ENCODE measurements around the gene RNF214.
"Not testable (repeated sequence)": the region's sequence is repeated elsewhere in the genome, so short reads cannot be mapped to it uniquely, and the experiment has no call there.

The RNF214 gene

GRCh38 chr11:117305145-117305544, 72.7 kb downstream of the RNF214 start:
- DNase-seq: no peak
- TF ChIP-seq GATA1 (IDR thresholded peaks at IDR 0.05; ENCODE audit: low read depth, low read length) (no peak), POLR2A (IDR thresholded peaks at IDR 0.05; ENCODE audit: low read length) (no peak)

DNA sequence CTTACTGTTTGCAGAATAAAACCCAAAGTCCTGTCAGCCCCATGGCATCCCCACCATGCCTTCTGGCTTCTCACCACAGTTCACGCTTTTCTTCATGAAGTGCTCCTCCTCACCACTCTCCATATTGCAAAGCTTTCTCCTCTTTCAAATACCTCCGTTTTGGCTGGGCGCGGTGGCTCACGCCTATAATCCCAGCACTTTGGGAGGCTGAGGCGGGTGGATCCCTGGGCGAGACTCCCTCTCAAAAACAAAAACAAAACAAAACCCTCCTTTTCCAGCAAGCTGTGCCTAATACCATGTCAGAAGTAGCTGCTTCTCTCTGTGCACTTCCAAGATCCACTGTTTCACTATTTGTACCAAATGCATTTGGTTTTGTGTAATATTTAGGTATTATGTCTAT, 76.8 kb downstream of the RNF214 start:
- no peak for DNase-seq
- TF ChIP-seq GATA1 (IDR thresholded peaks at IDR 0.05; ENCODE audit: low read depth, low read length) (no peak), POLR2A (IDR thresholded peaks at IDR 0.05; ENCODE audit: low read length) (no peak)

GRCh38 chr11:117313091-117313490, 80.6 kb downstream of the RNF214 start:
- DNase-seq: no peak
- TF ChIP-seq GATA1 (IDR thresholded peaks at IDR 0.05; ENCODE audit: low read depth, low read length): no peak
- no peak for TF ChIP-seq POLR2A (IDR thresholded peaks at IDR 0.05; ENCODE audit: low read length)

DNA sequence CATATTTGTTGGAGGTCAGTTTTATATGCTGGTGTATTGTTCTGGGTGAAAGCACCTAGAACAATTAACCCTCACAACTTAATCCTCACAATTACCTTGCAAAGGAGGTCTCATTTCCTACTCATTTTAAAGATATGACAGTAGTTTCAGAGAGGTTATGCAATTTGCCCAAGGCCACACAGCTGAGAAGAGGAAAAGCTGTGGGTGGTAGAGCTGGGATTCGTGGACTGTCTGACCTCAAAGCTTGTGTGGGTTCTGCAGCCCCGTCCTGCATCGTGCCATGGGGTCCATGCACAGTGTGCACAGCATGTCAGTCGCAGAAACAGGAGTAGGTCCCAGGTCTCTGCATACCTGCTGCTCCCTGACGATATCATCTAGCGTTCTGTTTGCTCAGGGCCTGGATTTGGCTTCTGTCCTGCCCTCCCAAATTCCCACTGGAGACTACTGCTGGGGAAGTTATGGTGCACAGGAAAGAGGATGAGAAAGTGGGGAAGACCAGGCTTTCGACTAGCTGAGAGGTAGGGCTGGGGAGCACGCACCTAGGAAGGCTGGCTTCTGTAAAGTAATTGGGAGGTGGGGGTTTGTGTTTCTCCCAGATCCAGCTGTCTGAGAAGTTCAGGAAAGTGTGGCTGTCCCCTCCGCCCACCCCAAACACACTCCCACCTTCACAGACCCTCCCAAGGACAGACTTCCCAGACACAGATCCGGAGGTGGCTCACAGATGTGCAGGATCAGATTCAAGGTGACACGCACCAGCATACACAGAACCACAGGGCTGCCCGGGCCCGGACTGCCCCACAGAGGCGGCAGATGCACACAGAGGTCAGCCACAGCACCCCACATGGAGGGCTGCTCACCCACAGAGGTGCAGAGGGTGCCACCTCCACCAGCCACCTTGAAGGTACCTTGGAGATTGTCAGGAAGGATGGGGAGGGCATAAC, 81.6 kb downstream of the RNF214 start:
- DNase-seq: no peak
- TF ChIP-seq GATA1 (IDR thresholded peaks at IDR 0.05; ENCODE audit: low read depth, low read length) (no peak), POLR2A (IDR thresholded peaks at IDR 0.05; ENCODE audit: low read length) (no peak)

DNA sequence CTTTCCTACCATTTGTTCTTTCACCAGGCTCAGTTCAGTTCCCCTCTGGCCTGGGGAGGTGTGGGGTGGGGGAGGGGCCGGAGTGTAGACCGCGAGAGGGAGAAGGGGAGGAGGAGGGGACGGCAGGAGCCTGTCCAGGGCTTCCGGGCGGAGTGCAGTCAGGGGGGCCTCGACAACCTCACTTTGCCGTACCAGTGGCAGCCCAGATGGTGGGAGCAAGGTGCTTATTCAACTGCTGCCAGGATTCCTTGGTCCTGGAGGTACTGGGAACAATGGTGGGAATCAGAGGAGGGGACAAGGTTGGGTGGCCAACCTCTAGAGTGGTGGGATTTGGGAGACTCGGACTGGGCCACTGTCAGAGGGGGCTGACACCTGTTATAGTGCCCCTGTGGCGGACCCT, 82.4 kb downstream of the RNF214 start:
- TF ChIP-seq POLR2A (IDR thresholded peaks at IDR 0.05; ENCODE audit: low read length): no peak
- TF ChIP-seq GATA1 (IDR thresholded peaks at IDR 0.05; ENCODE audit: low read depth, low read length): no peak

GRCh38 chr11:117315285-117316196, 83.1 kb downstream of the RNF214 start:
- DNase-seq: no peak
- TF ChIP-seq GATA1 (IDR thresholded peaks at IDR 0.05; ENCODE audit: low read depth, low read length): no peak
- TF ChIP-seq POLR2A (IDR thresholded peaks at IDR 0.05; ENCODE audit: low read length): no peak

More for the DNA sequence above, 82.4 kb downstream of the RNF214 start:
- no peak for DNase-seq

DNA sequence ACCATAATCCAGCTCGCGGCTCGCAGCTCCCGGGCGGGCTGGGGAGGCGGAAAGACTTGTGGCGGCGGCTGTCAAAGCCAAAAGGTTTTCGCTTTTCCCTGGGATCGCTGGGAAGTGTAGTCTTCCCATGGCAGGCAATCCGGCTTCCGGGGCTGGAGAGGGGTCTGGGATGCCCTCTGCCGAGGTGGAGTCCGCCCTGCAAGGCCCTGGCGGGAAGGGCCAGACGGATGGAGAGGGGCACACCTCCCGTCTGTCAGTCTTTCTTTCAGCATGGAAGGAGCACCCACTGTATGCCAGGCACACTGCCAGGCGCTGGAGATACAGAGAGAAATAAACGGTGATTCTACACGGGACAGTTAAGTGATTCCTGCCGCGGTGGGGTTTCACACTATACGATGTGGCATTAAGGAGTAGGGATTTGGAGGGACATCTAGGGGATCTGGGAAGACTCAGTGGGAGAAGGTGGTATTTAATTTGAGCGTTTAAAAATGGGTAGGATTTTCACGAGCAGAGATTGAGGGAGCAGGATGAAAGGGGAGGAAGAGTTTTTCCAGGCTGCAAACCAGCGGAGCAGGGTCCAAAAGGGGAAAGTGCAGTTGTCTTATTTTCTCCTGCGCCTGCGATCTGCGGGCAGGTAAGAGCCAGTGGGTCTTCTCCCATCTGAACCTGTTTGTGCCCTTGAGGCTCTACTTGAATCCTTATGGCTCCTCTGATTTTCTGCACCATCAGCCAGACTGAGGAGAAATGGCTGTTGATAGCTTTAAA, 83.9 kb downstream of the RNF214 start, which contains the start of gene BACE1:
Gene BACE1, minus strand, starts transcription at position 60 of the 765 bp plus-strand sequence. CDS start 461 bp downstream, outside the sequence.
- no peak for DNase-seq
- no peak for TF ChIP-seq GATA1 (IDR thresholded peaks at IDR 0.05; ENCODE audit: low read depth, low read length)
- no peak for TF ChIP-seq POLR2A (IDR thresholded peaks at IDR 0.05; ENCODE audit: low read length)

- no peak for TF ChIP-seq POLR2A (IDR thresholded peaks at IDR 0.05; ENCODE audit: low read length)
- TF ChIP-seq GATA1 (IDR thresholded peaks at IDR 0.05; ENCODE audit: low read depth, low read length): no peak
- DNase-seq: no peak
Measured at GRCh38 chr11:117318738-117319137, 86.3 kb downstream of the RNF214 start.

- DNase-seq: no peak
- TF ChIP-seq POLR2A (IDR thresholded peaks at IDR 0.05; ENCODE audit: low read length) (no peak), GATA1 (IDR thresholded peaks at IDR 0.05; ENCODE audit: low read depth, low read length) (no peak)
Measured at GRCh38 chr11:117319214-117319840, 86.9 kb downstream of the RNF214 start.

- not testable (repeated sequence) for DNase-seq
Measured at GRCh38 chr11:117327255-117327566, 94.7 kb downstream of the RNF214 start.

- peak; percentile 96 to 97 for DNase-seq
- TF ChIP-seq POLR2A (IDR thresholded peaks at IDR 0.05; ENCODE audit: low read length) (peak; percentile 49), GATA1 (IDR thresholded peaks at IDR 0.05; ENCODE audit: low read depth, low read length) (no peak)
Measured at GRCh38 chr11:117327567-117328374, 95.3 kb downstream of the RNF214 start, which contains the start of gene CEP164. TSS of gene CEP164 (plus strand) at chr11:117327854. CDS start at chr11:117338587, 10,733 bp downstream.

DNA sequence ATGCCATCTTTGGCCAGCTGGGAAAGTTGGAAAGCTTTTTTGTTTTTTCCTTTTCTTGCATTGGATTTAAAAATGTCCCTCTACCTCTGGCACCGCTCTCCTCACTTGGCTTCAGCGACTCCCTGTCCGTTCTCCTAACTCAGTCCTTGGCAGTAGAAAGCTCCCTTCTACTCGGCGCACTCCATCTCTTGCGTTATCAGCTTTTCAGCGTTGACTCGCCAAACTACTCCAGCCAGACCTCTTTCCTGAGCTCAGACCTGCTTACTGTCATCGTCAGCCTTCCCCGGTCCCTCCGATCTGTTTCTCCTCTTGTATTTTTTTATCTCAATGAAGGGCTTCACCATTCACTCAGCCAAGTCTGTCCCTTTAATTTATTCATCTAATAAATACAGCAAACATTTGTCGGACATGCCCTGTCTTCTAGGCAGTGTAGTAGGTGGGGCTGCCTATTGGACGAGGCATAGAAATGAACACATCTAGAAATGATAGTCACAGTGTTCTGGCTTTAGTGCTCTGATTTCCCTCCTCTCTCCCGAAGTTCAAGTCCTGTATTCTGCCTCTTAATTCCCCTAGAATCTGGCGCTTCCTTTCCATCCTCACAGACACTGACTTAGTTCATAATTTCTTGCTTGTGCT, 96.0 kb downstream of the RNF214 start:
- TF ChIP-seq GATA1 (IDR thresholded peaks at IDR 0.05; ENCODE audit: low read depth, low read length) (no peak), POLR2A (IDR thresholded peaks at IDR 0.05; ENCODE audit: low read length) (no peak)
- DNase-seq: peak; percentile 57 to 70
